Loucy (cell line): ENCODE results near the gene GHRL.

Source experiments
- H2AFZ ChIP-seq: fragments of 200-600 bp; sonication (generic); 2 replicates; pipeline ENCODE4 v1.6.0; 2016; ENCODE audit warnings: antibody characterized with exemption, mild to moderate bottlenecking, low read length, moderate library complexity
- H3F3A ChIP-seq: fragments of 200-600 bp; 2 replicates; pipeline ENCODE4 v1.6.0; 2016; ENCODE audit warnings: antibody characterized with exemption, low read depth, mild to moderate bottlenecking
- H3K27me3 ChIP-seq: fragments of 200-600 bp; sonication (generic); 2 replicates; pipeline ENCODE4 v1.6.1; 2014; ENCODE audit warnings: low read length, mild to moderate bottlenecking; ENCODE audit not compliant: insufficient read depth, poor library complexity, severe bottlenecking
- H3K36me3 ChIP-seq: fragments of 200-600 bp; sonication (generic); 2 replicates; pipeline ENCODE4 v1.6.1; 2016; ENCODE audit warnings: low read length; ENCODE audit not compliant: insufficient read depth
- H3K4me1 ChIP-seq: fragments of 200-600 bp; sonication (generic); 2 replicates; pipeline ENCODE4 v1.5.1; 2014; ENCODE audit warnings: low read length, mild to moderate bottlenecking; ENCODE audit not compliant: insufficient read depth, poor library complexity, severe bottlenecking
- H3K4me2 ChIP-seq: fragments of 200-600 bp; sonication (generic); 2 replicates; pipeline ENCODE4 v1.6.0; 2014; ENCODE audit warnings: antibody characterized with exemption, low read length, low read depth, mild to moderate bottlenecking; ENCODE audit not compliant: poor library complexity, severe bottlenecking
- H3K4me3 ChIP-seq: fragments of 200-600 bp; sonication (generic); 2 replicates; pipeline ENCODE4 v1.5.1; 2014; ENCODE audit warnings: low read length, mild to moderate bottlenecking, mixed read lengths; ENCODE audit not compliant: poor library complexity, severe bottlenecking
- H3K79me2 ChIP-seq: fragments of 200-600 bp; sonication (generic); 2 replicates; pipeline ENCODE4 v1.6.1; 2014; ENCODE audit warnings: low read length; ENCODE audit not compliant: insufficient read depth
- H3K9ac ChIP-seq: fragments of 200-600 bp; sonication (generic); 2 replicates; pipeline ENCODE4 v1.6.0; 2014; ENCODE audit warnings: mild to moderate bottlenecking, low read depth, low read length, moderate library complexity; ENCODE audit not compliant: poor library complexity, severe bottlenecking
- H3K9me2 ChIP-seq: fragments of 200-600 bp; sonication (generic); replicated peaks from 2 replicates; pipeline ENCODE4 v1.6.1; 2016; ENCODE audit warnings: low read depth, low read length, mixed read lengths
- H3K9me3 ChIP-seq: fragments of 200-600 bp; sonication (generic); 2 replicates; pipeline ENCODE4 v1.6.1; 2014; ENCODE audit warnings: mild to moderate bottlenecking, antibody characterized with exemption, low read length, low read depth; ENCODE audit not compliant: insufficient read depth
- H4K20me1 ChIP-seq: fragments of 200-600 bp; sonication (generic); 2 replicates; pipeline ENCODE4 v1.6.0; 2014; ENCODE audit warnings: antibody characterized with exemption, low read length, mild to moderate bottlenecking; ENCODE audit not compliant: insufficient read depth, poor library complexity, severe bottlenecking
- CTCF ChIP-seq: fragments of 200-600 bp; sonication (generic); conservative IDR thresholded peaks from 2 replicates; pipeline ENCODE4 v1.5.1; 2014; ENCODE audit warnings: mild to moderate bottlenecking, antibody characterized with exemption, low read length
- EZH2phosphoT487 ChIP-seq: fragments of 200-600 bp; IDR thresholded peaks from 2 replicates; pipeline ENCODE4 v1.6.1; 2018; ENCODE audit warnings: antibody characterized with exemption, mild to moderate bottlenecking, moderate library complexity, borderline replicate concordance

Gene GHRL

DNA sequence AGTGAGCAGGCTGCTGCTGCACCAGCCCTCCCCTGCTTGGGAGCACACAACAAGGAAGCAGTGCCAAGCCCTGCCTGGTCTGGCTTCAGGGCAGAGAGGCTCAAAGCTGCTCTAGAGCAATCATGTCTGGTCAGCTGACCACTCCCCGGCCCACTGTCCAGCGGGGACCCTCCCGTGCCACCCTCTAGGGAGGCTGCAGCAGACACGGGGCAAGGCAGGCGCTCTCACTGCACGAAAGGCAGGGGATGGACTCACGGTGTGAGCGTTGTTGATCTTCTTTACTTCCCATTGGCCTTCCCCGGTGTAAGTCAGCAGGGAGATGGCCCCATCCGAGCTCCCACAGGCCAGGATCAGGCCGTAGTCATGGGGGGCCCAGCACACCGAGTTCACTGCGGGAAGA, 19.0 kb upstream of the GHRL start:
- no peak overlapping the region for H3K4me2 ChIP-seq
- H3K9me3 ChIP-seq, result no peaks in the 10 kb centered on the region
- H3K9me2 ChIP-seq, result no peaks in the 10 kb centered on the region
- TF ChIP-seq EZH2phosphoT487 (no peak), CTCF (no peak)
- H3K4me1 ChIP-seq, result no peaks in the 10 kb centered on the region
- no peaks in the 10 kb centered on the region for H3K27me3 ChIP-seq
- H2AFZ ChIP-seq, result no peak overlapping the region
- no peak overlapping the region for H3K4me3 ChIP-seq
- no peak overlapping the region for H3K9ac ChIP-seq
- H3K79me2 ChIP-seq, result no peaks in the 10 kb centered on the region
- peaks cover 83% of the 10 kb centered on the region; the same call in 1 of the 2 replicates for H3K36me3 ChIP-seq
- H3F3A ChIP-seq, result no peaks in the 10 kb centered on the region
- H4K20me1 ChIP-seq, result no peaks in the 10 kb centered on the region

- Histone ChIP-seq H4K20me1 (no peaks in the 10 kb centered on the region), H3K4me1 (no peaks in the 10 kb centered on the region), H2AFZ (no peak overlapping the region), H3K27me3 (no peaks in the 10 kb centered on the region), H3K4me2 (no peak overlapping the region), H3K9me2 (no peaks in the 10 kb centered on the region), H3K79me2 (no peaks in the 10 kb centered on the region), H3K9ac (no peak overlapping the region), H3K4me3 (no peak overlapping the region), H3K36me3 (peaks cover 86% of the 10 kb centered on the region; the same call in 1 of the 2 replicates), H3K9me3 (no peaks in the 10 kb centered on the region), H3F3A (no peaks in the 10 kb centered on the region)
- no peak for TF ChIP-seq EZH2phosphoT487
These were observed 17.8 kb upstream of the GHRL start for GRCh38 chr3:10310578-10310977.

DNA sequence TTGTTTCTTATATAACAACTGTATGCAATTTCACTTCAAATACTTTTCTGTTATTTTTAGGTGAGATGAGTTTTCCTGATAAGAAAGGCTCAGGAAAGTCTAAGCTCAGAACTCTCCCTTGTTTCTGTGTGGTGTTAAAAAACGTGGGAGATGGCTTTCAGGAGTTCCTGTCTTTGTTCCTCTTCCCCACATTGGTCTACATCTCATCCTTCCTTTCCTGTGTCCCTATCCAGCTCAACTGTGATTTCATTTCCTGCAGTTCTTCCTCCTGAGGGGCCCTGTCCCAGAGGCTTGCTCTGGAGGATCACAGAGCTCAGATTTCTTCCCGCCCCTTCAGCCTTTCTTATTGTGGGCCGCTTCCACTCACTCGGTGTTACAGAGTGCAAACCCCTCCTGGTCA, 17.0 kb upstream of the GHRL start:
- no peak for TF ChIP-seq EZH2phosphoT487
- no peak for TF ChIP-seq CTCF
- H3F3A ChIP-seq, result no peaks in the 10 kb centered on the region
- H3K79me2 ChIP-seq, result no peaks in the 10 kb centered on the region
- no peaks in the 10 kb centered on the region for H4K20me1 ChIP-seq
- H2AFZ ChIP-seq, result no peak overlapping the region
- no peaks in the 10 kb centered on the region for H3K27me3 ChIP-seq
- no peak overlapping the region for H3K4me3 ChIP-seq
- no peak overlapping the region for H3K9ac ChIP-seq
- no peak overlapping the region for H3K4me2 ChIP-seq
- no peaks in the 10 kb centered on the region for H3K9me3 ChIP-seq
- no peaks in the 10 kb centered on the region for H3K9me2 ChIP-seq
- no peaks in the 10 kb centered on the region for H3K4me1 ChIP-seq
- H3K36me3 ChIP-seq, result peaks cover 88% of the 10 kb centered on the region; the same call in 1 of the 2 replicates

DNA sequence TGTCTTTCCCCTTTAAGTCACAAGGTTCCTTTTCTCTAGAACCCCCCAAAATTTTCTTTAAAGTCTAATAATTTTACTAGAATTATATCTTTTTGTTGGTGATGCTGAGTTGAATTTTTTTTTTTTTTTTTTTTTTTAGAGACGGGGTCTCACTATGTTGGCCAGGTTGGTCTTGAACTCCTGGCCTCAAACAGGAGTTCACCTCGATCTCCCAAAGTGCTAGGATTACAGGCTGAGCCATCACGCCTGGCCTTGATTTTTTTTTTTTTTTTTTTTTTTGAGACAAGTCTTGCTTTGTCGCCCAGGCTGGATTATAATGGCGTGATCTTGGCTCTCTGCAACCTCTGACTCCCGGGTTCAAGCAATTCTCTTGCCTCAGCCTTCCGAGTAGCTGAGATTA, 15.9 kb upstream of the GHRL start:
- Histone ChIP-seq H2AFZ (no peak overlapping the region), H3K9me2 (no peaks in the 10 kb centered on the region), H3F3A (no peaks in the 10 kb centered on the region), H3K79me2 (no peaks in the 10 kb centered on the region), H3K4me1 (no peaks in the 10 kb centered on the region), H4K20me1 (no peaks in the 10 kb centered on the region), H3K4me3 (no peak overlapping the region), H3K36me3 (peaks cover 90% of the 10 kb centered on the region; the same call in 1 of the 2 replicates), H3K27me3 (no peaks in the 10 kb centered on the region), H3K9me3 (no peaks in the 10 kb centered on the region), H3K4me2 (no peak overlapping the region), H3K9ac (no peak overlapping the region)
- TF ChIP-seq CTCF (no peak), EZH2phosphoT487 (no peak)
